WTC11 (cell line): ENCODE measurements around the gene PGLYRP2. TPM values are rescaled to one million over a fixed set of nuclear protein-coding genes. Genes with fewer than 3 reads are reported as not detected.

Source experiments
- ATAC-seq: fragments of 200-7000 bp; cut with Tn5 transposase; 2 replicates; pipeline ENCODE4 v1.10.0; 2021; ENCODE audit warnings: mild to moderate bottlenecking, moderate library complexity
- CTCF ChIA-PET: fragments of 300-600 bp; sonication (Branson Sonifier 250); formaldehyde crosslinking; loops from one replicate; lab custom pipeline; 2021; ENCODE audit warnings: antibody characterized with exemption; lab: Charles Lee
- POLR2A ChIA-PET: fragments of 350-600 bp; sonication (Branson Sonifier 250); formaldehyde crosslinking; loops from one replicate; lab custom pipeline; 2021; ENCODE audit warnings: antibody characterized with exemption; lab: Charles Lee
- DNase-seq: peaks from one replicate; pipeline ENCODE4 v3.0.0; 2021; ENCODE audit warnings: low spot score
- H3K27ac Mint-ChIP-seq: 2 replicates; pipeline ENCODE4 v1.8.0; 2021; ENCODE audit warnings: mixed read lengths
- H3K27me3 Mint-ChIP-seq: 2 replicates; pipeline ENCODE4 v1.8.0; 2021; ENCODE audit warnings: low read depth, mild to moderate bottlenecking, moderate library complexity, mixed read lengths
- H3K36me3 Mint-ChIP-seq: 2 replicates; pipeline ENCODE4 v1.8.0; 2021; ENCODE audit warnings: mixed read lengths
- H3K4me1 Mint-ChIP-seq: 2 replicates; pipeline ENCODE4 v1.8.0; 2022; ENCODE audit warnings: mixed read lengths
- H3K4me3 Mint-ChIP-seq: 2 replicates; pipeline ENCODE4 v1.8.0; 2021; ENCODE audit warnings: mild to moderate bottlenecking, moderate library complexity, mixed read lengths
- H3K9me3 Mint-ChIP-seq: 2 replicates; pipeline ENCODE4 v1.8.0; 2021; ENCODE audit warnings: mixed read lengths
- FOXP1 ChIP-seq: sonication (generic); formaldehyde crosslinking; IDR thresholded peaks from 2 replicates; pipeline ENCODE4 v1.8.0; 2022; ENCODE audit warnings: missing genetic modification reagents, mild to moderate bottlenecking, moderate library complexity, borderline replicate concordance
- GRHL2 ChIP-seq: fragments of 250-450 bp; sonication (Bioruptor Pico); IDR thresholded peaks from 2 replicates; pipeline ENCODE4 v1.8.0; 2022; ENCODE audit warnings: mild to moderate bottlenecking, moderate library complexity; ENCODE audit not compliant: insufficient replicate concordance, severe bottlenecking
- HMGA2 ChIP-seq: fragments of 250-450 bp; sonication (Bioruptor Pico); IDR thresholded peaks from 2 replicates; pipeline ENCODE4 v1.4.0; 2021; ENCODE audit warnings: mild to moderate bottlenecking, moderate library complexity
- JUN ChIP-seq: sonication (generic); formaldehyde crosslinking; IDR thresholded peaks from 2 replicates; pipeline ENCODE4 v1.8.0; 2023; ENCODE audit warnings: mild to moderate bottlenecking, missing genetic modification reagents
- KAT7 ChIP-seq: sonication (generic); formaldehyde crosslinking; IDR thresholded peaks from 2 replicates; pipeline ENCODE4 v1.8.1; 2023; ENCODE audit warnings: missing genetic modification reagents, mild to moderate bottlenecking, borderline replicate concordance
- NFE2L1 ChIP-seq: sonication (generic); formaldehyde crosslinking; IDR thresholded peaks from 2 replicates; pipeline ENCODE4 v1.8.1; 2023; ENCODE audit warnings: missing genetic modification reagents
- OVOL2 ChIP-seq: fragments of 250-450 bp; sonication (Bioruptor Pico); IDR thresholded peaks from 2 replicates; pipeline ENCODE4 v1.9.0; 2021; ENCODE audit warnings: mild to moderate bottlenecking, borderline replicate concordance
- PRRX2 ChIP-seq: fragments of 250-450 bp; sonication (Bioruptor Pico); IDR thresholded peaks from 2 replicates; pipeline ENCODE4 v1.8.0; 2021; ENCODE audit warnings: mild to moderate bottlenecking
- RORB ChIP-seq: fragments of 250-450 bp; sonication (Bioruptor Pico); IDR thresholded peaks from 2 replicates; pipeline ENCODE4 v1.9.0; 2021; ENCODE audit warnings: mild to moderate bottlenecking
- SMAD4 ChIP-seq: sonication (generic); formaldehyde crosslinking; IDR thresholded peaks from 2 replicates; pipeline ENCODE4 v1.8.0; 2022; ENCODE audit warnings: mild to moderate bottlenecking, missing genetic modification reagents
- TEAD4 ChIP-seq: sonication (generic); formaldehyde crosslinking; IDR thresholded peaks from 2 replicates; pipeline ENCODE4 v1.8.0; 2022; ENCODE audit warnings: mild to moderate bottlenecking, missing genetic modification reagents
- ZNF317 ChIP-seq: sonication (generic); formaldehyde crosslinking; IDR thresholded peaks from 2 replicates; pipeline ENCODE4 v1.8.1; 2023; ENCODE audit warnings: low read depth, mild to moderate bottlenecking, moderate library complexity, missing genetic modification reagents, borderline replicate concordance
- ZNF396 ChIP-seq: fragments of 250-450 bp; sonication (Bioruptor Pico); IDR thresholded peaks from 2 replicates; pipeline ENCODE4 v1.8.0; 2021; ENCODE audit warnings: mild to moderate bottlenecking, moderate library complexity, borderline replicate concordance
- total RNA-seq: library from RNA; stranded (reverse); gene quantifications from 3 replicates; pipeline ENCODE4 v1.2.3, GENCODE V29; 2021
- TF ChIP-seq, protein P1 (sequence below): fragments of 250-450 bp; sonication (Bioruptor Pico); conservative IDR thresholded peaks from 2 replicates; pipeline ENCODE4 v1.9.0; 2021; ENCODE audit warnings: mild to moderate bottlenecking
- TF ChIP-seq, protein P2 (sequence below): sonication (generic); formaldehyde crosslinking; IDR thresholded peaks from 2 replicates; pipeline ENCODE4 v1.8.0; 2023; ENCODE audit warnings: missing genetic modification reagents, mild to moderate bottlenecking, borderline replicate concordance
- TF ChIP-seq, protein P3 (sequence below): fragments of 250-450 bp; sonication (Bioruptor Pico); IDR thresholded peaks from 2 replicates; pipeline ENCODE4 v1.9.0; 2021; ENCODE audit warnings: mild to moderate bottlenecking, borderline replicate concordance

Gene PGLYRP2
- total RNA-seq, 1 experiment from 2014 or later: not detected

DNA sequence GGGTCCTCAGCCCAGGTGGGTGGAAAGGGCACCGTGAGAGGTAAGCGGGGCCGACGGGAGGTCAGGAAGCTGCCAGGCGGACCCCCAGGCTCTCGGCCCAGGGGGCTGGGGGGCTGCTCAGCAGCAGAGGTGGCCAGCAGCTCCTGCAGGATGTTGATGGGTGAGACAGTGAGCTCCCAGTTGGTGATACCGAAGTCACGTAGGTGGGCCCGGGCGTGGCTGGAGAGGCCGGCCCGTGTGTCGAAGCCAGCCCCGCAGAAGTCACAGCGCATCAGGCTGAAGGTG, 42.5 kb downstream of the PGLYRP2 start (continued):
- TF ChIP-seq NFE2L1 (CRISPR knock-in tag): no peak
- TF ChIP-seq, protein P1, sequence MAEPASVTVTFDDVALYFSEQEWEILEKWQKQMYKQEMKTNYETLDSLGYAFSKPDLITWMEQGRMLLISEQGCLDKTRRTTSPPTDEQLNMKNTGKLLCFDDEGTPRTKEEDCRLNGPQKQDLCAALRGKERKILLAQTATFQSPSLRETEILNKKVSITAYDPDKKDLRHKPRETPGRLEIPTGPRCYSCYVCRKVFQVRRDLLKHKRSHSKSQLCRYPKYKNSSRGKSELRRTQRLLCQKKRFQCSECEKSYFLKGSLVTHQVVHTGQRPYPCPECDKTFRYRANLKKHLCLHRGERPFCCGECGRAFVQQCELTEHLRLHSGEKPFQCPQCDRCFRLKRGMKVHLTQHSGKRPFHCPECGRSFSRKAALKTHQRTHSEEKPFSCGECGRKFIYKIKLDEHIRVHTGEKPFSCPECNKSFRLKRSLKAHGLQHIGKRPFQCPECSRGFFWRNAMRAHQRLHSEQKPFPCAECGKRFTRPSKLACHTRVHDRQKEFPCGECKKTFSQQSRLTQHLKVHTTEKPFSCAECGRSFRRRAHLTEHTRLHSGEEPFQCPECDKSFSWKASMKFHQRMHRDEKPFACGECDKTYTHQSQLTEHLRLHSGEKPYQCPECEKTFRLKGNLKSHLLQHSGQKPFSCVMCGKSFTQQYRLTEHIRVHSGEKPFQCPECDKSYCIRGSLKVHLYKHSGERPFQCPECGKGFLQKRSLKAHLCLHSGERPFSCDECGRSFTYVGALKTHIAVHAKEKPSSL (CRISPR knock-in tag): no peak

DNA sequence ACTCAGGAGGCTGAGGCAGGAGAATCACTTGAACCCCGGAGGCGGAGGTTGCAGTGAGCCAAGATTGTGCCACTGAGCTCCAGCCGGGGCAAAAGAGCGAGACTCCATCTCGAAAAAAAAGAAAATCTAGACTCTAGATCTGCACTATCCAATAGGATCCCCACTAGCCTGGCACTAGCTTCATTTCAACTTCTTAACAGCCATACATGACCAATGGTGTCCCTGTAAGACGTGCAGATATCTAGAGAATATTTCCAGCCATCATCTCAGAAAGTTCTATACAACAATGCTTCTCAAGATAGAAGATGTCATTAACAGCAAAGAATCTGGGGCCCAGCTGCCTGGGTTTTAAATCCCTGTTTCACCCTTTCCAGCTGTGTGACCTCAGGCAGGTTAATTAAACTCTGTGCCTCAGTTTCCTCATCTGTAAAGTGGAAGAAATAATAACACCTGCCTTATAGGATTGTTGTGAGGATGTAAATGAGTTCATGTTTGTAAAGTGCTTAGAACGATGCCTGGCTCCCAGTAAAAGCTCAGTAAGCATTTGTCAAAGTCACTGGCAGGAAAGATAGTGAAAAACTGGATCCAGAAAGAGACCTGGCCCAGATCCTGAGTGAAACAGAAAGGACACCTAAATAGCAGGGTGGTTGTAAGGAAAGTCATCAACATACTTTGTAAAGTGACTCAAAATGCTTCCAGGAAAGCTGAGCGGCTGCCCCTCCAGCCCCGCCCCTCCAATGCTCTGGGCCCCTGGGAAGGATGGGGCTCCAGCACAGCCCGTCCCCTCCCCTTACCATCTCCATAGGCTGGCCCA, 43.1 kb downstream of the PGLYRP2 start:
- TF ChIP-seq ZNF317 (CRISPR knock-in tag): no peak
- no peak for TF ChIP-seq PRRX2
- no peak for TF ChIP-seq KAT7 (CRISPR knock-in tag)
- TF ChIP-seq, protein P2, sequence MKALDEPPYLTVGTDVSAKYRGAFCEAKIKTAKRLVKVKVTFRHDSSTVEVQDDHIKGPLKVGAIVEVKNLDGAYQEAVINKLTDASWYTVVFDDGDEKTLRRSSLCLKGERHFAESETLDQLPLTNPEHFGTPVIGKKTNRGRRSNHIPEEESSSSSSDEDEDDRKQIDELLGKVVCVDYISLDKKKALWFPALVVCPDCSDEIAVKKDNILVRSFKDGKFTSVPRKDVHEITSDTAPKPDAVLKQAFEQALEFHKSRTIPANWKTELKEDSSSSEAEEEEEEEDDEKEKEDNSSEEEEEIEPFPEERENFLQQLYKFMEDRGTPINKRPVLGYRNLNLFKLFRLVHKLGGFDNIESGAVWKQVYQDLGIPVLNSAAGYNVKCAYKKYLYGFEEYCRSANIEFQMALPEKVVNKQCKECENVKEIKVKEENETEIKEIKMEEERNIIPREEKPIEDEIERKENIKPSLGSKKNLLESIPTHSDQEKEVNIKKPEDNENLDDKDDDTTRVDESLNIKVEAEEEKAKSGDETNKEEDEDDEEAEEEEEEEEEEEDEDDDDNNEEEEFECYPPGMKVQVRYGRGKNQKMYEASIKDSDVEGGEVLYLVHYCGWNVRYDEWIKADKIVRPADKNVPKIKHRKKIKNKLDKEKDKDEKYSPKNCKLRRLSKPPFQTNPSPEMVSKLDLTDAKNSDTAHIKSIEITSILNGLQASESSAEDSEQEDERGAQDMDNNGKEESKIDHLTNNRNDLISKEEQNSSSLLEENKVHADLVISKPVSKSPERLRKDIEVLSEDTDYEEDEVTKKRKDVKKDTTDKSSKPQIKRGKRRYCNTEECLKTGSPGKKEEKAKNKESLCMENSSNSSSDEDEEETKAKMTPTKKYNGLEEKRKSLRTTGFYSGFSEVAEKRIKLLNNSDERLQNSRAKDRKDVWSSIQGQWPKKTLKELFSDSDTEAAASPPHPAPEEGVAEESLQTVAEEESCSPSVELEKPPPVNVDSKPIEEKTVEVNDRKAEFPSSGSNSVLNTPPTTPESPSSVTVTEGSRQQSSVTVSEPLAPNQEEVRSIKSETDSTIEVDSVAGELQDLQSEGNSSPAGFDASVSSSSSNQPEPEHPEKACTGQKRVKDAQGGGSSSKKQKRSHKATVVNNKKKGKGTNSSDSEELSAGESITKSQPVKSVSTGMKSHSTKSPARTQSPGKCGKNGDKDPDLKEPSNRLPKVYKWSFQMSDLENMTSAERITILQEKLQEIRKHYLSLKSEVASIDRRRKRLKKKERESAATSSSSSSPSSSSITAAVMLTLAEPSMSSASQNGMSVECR (CRISPR knock-in tag): no peak
- no peak for TF ChIP-seq GRHL2 (CRISPR knock-in tag)
- no peak for TF ChIP-seq RORB (CRISPR knock-in tag)
- no peak for TF ChIP-seq FOXP1
- no peak for TF ChIP-seq ZNF396 (CRISPR knock-in tag)
- TF ChIP-seq OVOL2 (CRISPR knock-in tag): no peak
- ChIA-PET POLR2A (no interaction called here), CTCF (interaction anchor here (0.9 to 3.7 kb wide), 3 partner anchors 17 to 335 kb away, joined by 3 to 15 read pairs (median 12); partner anchors contain the start of gene AKAP8L)
- DNase-seq (no peak), ATAC-seq (no peak)
- Mint-ChIP-seq H3K27me3 (no peaks in the 10 kb centered on the region; the same call in 1 of the 2 replicates), H3K9me3 (no peaks in the 10 kb centered on the region), H3K4me1 (peaks cover 14% of the 10 kb centered on the region), H3K27ac (peak overlapping the region; percentile 49; the same call in 1 of the 2 replicates), H3K36me3 (no peaks in the 10 kb centered on the region), H3K4me3 (no peak overlapping the region)

DNA sequence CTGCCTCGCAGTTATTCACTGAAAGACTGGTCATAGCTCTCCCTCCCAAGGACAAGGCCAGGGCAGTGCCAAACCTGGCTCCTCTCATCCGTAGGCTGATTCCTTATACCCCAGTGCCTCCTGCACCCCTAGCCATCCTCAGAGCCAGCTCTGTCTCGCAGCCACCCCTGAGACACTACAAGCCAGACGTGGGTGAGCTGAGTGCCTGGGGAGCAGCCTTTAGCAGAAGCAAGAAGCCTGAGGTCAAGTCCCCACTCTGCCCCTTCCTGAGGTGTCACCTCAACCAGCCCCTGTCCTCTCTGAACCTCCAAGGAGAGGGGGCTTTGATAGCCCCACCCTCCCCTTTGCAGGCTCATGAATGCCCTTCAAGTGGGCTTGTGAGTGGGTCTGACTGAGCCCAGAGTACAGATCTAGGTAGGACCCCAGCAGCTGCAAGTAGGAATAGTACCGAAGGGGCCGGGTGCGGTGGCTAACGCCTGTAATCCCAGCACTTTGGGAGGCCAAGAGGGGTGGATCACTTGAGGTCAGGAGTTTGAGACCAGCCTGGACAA, 45.7 kb downstream of the PGLYRP2 start:
- ATAC-seq: no peak; the same call in 1 of the 2 replicates
- TF ChIP-seq, protein P2 (CRISPR knock-in tag): no peak
- TF ChIP-seq JUN (no peak), HMGA2 (CRISPR knock-in tag) (no peak), TEAD4 (CRISPR knock-in tag) (no peak), SMAD4 (CRISPR knock-in tag) (no peak)
- TF ChIP-seq, protein P3, sequence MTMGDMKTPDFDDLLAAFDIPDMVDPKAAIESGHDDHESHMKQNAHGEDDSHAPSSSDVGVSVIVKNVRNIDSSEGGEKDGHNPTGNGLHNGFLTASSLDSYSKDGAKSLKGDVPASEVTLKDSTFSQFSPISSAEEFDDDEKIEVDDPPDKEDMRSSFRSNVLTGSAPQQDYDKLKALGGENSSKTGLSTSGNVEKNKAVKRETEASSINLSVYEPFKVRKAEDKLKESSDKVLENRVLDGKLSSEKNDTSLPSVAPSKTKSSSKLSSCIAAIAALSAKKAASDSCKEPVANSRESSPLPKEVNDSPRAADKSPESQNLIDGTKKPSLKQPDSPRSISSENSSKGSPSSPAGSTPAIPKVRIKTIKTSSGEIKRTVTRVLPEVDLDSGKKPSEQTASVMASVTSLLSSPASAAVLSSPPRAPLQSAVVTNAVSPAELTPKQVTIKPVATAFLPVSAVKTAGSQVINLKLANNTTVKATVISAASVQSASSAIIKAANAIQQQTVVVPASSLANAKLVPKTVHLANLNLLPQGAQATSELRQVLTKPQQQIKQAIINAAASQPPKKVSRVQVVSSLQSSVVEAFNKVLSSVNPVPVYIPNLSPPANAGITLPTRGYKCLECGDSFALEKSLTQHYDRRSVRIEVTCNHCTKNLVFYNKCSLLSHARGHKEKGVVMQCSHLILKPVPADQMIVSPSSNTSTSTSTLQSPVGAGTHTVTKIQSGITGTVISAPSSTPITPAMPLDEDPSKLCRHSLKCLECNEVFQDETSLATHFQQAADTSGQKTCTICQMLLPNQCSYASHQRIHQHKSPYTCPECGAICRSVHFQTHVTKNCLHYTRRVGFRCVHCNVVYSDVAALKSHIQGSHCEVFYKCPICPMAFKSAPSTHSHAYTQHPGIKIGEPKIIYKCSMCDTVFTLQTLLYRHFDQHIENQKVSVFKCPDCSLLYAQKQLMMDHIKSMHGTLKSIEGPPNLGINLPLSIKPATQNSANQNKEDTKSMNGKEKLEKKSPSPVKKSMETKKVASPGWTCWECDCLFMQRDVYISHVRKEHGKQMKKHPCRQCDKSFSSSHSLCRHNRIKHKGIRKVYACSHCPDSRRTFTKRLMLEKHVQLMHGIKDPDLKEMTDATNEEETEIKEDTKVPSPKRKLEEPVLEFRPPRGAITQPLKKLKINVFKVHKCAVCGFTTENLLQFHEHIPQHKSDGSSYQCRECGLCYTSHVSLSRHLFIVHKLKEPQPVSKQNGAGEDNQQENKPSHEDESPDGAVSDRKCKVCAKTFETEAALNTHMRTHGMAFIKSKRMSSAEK: no peak

More for the DNA sequence above, 45.7 kb downstream of the PGLYRP2 start:
- Mint-ChIP-seq H3K4me3 (peak overlapping the region; percentile 98), H3K27ac (peak overlapping the region; percentile 97), H3K4me1 (peaks cover 19% of the 10 kb centered on the region), H3K36me3 (no peaks in the 10 kb centered on the region), H3K9me3 (no peaks in the 10 kb centered on the region), H3K27me3 (no peaks in the 10 kb centered on the region; the same call in 1 of the 2 replicates)
- no peak for DNase-seq
- CTCF ChIA-PET: interaction anchor here (1.0 to 1.9 kb wide), 6 partner anchors 14 to 313 kb away, joined by 5 to 22 read pairs (median 8); partner anchors contain the start of gene AKAP8L
- POLR2A ChIA-PET: interaction anchor here (0.6 to 2.4 kb wide), 3 partner anchors 15 to 266 kb away, joined by 4 to 22 read pairs (median 9); partner anchors contain the start of gene AKAP8L
